HepG2 (cell line): Measurements from ENCODE around the gene RAB3A. TPM values are rescaled to one million over a fixed set of nuclear protein-coding genes. Genes with fewer than 3 reads are reported as not detected.
A peak's percentile ranks its signal among the peaks of the same experiment; 100 is the strongest.

Experiments used
- EHMT2 ChIP-seq: fragments of 200-600 bp; sonication (generic); IDR thresholded peaks from 2 replicates; pipeline ENCODE4 v1.7.0; 2017; ENCODE audit warnings: antibody characterized with exemption, low read depth, low read length, borderline replicate concordance
- KAT8 ChIP-seq: IDR thresholded peaks from 2 replicates; pipeline ENCODE4 v1.6.1; 2016; ENCODE audit warnings: missing genetic modification reagents, missing compliant biosample characterization
- KLF6 ChIP-seq: IDR thresholded peaks from 2 replicates; pipeline ENCODE4 v1.8.0; 2016; ENCODE audit warnings: missing biosample characterization, missing genetic modification reagents
- MED1 ChIP-seq: sonication (generic); formaldehyde crosslinking; IDR thresholded peaks from 2 replicates; pipeline ENCODE4 v1.4.0; 2020; ENCODE audit warnings: missing genetic modification reagents
- MED13 ChIP-seq: sonication (generic); formaldehyde crosslinking; IDR thresholded peaks from 2 replicates; pipeline ENCODE4 v1.5.0; 2020; ENCODE audit warnings: missing genetic modification reagents
- MXD4 ChIP-seq: IDR thresholded peaks from 2 replicates; pipeline ENCODE4 v1.6.1; 2016; ENCODE audit warnings: mild to moderate bottlenecking, missing biosample characterization, missing genetic modification reagents
- SAFB2 ChIP-seq: sonication (generic); formaldehyde crosslinking; IDR thresholded peaks from 2 replicates; pipeline ENCODE4 v1.5.1; 2020; ENCODE audit warnings: missing genetic modification reagents, low read depth, mild to moderate bottlenecking, borderline replicate concordance
- SMAD9 ChIP-seq: sonication (generic); formaldehyde crosslinking; IDR thresholded peaks from 2 replicates; pipeline ENCODE4 v1.5.1; 2020; ENCODE audit warnings: mild to moderate bottlenecking, missing genetic modification reagents
- SNAPC5 ChIP-seq: sonication (generic); formaldehyde crosslinking; IDR thresholded peaks from 2 replicates; pipeline ENCODE4 v1.8.1; 2023; ENCODE audit warnings: mild to moderate bottlenecking, missing genetic modification reagents, borderline replicate concordance
- TERF1 ChIP-seq: sonication (generic); formaldehyde crosslinking; IDR thresholded peaks from 2 replicates; pipeline ENCODE4 v1.8.0; 2022; ENCODE audit warnings: mild to moderate bottlenecking, missing genetic modification reagents, moderate library complexity
- THYN1 ChIP-seq: sonication (generic); formaldehyde crosslinking; IDR thresholded peaks from 2 replicates; pipeline ENCODE4 v1.8.1; 2023; ENCODE audit warnings: low read depth, mild to moderate bottlenecking, moderate library complexity, missing genetic modification reagents, borderline replicate concordance
- XBP1 ChIP-seq: sonication (generic); formaldehyde crosslinking; IDR thresholded peaks from 2 replicates; pipeline ENCODE4 v1.5.0; 2020; ENCODE audit warnings: missing genetic modification reagents
- ZBTB10 ChIP-seq: sonication (generic); formaldehyde crosslinking; IDR thresholded peaks from 2 replicates; pipeline ENCODE4 v1.4.0; 2020; ENCODE audit warnings: missing genetic modification reagents, borderline replicate concordance
- ZNF121 ChIP-seq: sonication (generic); formaldehyde crosslinking; IDR thresholded peaks from 2 replicates; pipeline ENCODE4 v1.5.0; 2020; ENCODE audit warnings: mild to moderate bottlenecking, missing genetic modification reagents
- ZNF138 ChIP-seq: sonication (generic); formaldehyde crosslinking; IDR thresholded peaks from 2 replicates; pipeline ENCODE4 v1.5.0; 2020; ENCODE audit warnings: mild to moderate bottlenecking, low read depth, missing genetic modification reagents
- ZNF224 ChIP-seq: sonication (generic); formaldehyde crosslinking; IDR thresholded peaks from 2 replicates; pipeline ENCODE4 v1.5.0; 2020; ENCODE audit warnings: mild to moderate bottlenecking, missing genetic modification reagents
- ZNF256 ChIP-seq: sonication (generic); formaldehyde crosslinking; conservative IDR thresholded peaks from 2 replicates; pipeline ENCODE4 v1.4.0; 2020; ENCODE audit warnings: missing genetic modification reagents
- ZNF280D ChIP-seq: sonication (generic); formaldehyde crosslinking; IDR thresholded peaks from 2 replicates; pipeline ENCODE4 v1.5.1; 2020; ENCODE audit warnings: mild to moderate bottlenecking, missing genetic modification reagents
- ZNF709 ChIP-seq: sonication (generic); formaldehyde crosslinking; IDR thresholded peaks from 2 replicates; pipeline ENCODE4 v1.5.0; 2020; ENCODE audit warnings: mild to moderate bottlenecking, missing genetic modification reagents
- ZNF788 ChIP-seq: sonication (generic); formaldehyde crosslinking; IDR thresholded peaks from 2 replicates; pipeline ENCODE4 v1.5.0; 2020; ENCODE audit warnings: mild to moderate bottlenecking, missing genetic modification reagents, borderline replicate concordance
- ZNF83 ChIP-seq: sonication (generic); formaldehyde crosslinking; IDR thresholded peaks from 2 replicates; pipeline ENCODE4 v1.4.0; 2020; ENCODE audit warnings: missing genetic modification reagents, mild to moderate bottlenecking, borderline replicate concordance
- polyA plus RNA-seq, 8 experiments: library from polyadenylated mRNA; depleted of rRNA in 3 of 8; stranded (reverse) in 7 of 8; unstranded in 1 of 8; fragments of >200 nt; fragmentation: Illumina TruSeq in 4 of 8; extraction: Trizol in 4 of 8; gene quantifications; 2 replicates each; pipeline versions ENCODE4 v1.2.1 to v1.2.3, GENCODE V29; 2011 to 2016; ENCODE audit warnings: low read depth in 4 of 8, missing spikeins in 1 of 8, mixed read lengths in 1 of 8; ENCODE audit not compliant: insufficient read depth in 1 of 8
- total RNA-seq, 5 experiments: library from RNA; depleted of rRNA; stranded (reverse); fragments of >200 nt; fragmentation: Illumina TruSeq; extraction: Trizol; gene quantifications; 2 replicates each; pipeline ENCODE4 v1.2.3, GENCODE V29; 2016; ENCODE audit warnings: low read depth in 1 of 5

Gene RAB3A
- total and polyA plus RNA-seq, 2 of the 13 experiments (the other 11 are each of a cell fraction or from before 2014, with no cell fraction given), result 0.58 to 0.98 TPM

GRCh38 chr19:18173572-18174288, 30.1 kb downstream of the RAB3A start, which contains the start of gene IFI30 (continued):
- TF ChIP-seq ZNF788 (CRISPR knock-in tag) (peak; percentile 39; the same call in 1 of the 2 replicates), MXD4 (CRISPR knock-in tag) (no peak), TERF1 (0 out of 2 replicates have a peak, but pooled peaks have one; percentile 43), SMAD9 (CRISPR knock-in tag) (0 out of 2 replicates have a peak, but pooled peaks have one; percentile 26), ZNF224 (peak; percentile 69; the same call in 1 of the 2 replicates), EHMT2 (no peak), ZNF121 (CRISPR knock-in tag) (0 out of 2 replicates have a peak, but pooled peaks have one; percentile 21), ZNF256 (0 out of 2 replicates have a peak, but pooled peaks have one; percentile 55), THYN1 (CRISPR knock-in tag) (0 out of 2 replicates have a peak, but pooled peaks have one; percentile 3), SAFB2 (CRISPR knock-in tag) (no peak; the same call in 1 of the 2 replicates), KAT8 (CRISPR knock-in tag) (no peak), ZNF83 (no peak), ZNF138 (CRISPR knock-in tag) (no peak), ZNF709 (no peak), MED13 (peak; percentile 75), KLF6 (CRISPR knock-in tag) (0 out of 2 replicates have a peak, but pooled peaks have one; percentile 22), SNAPC5 (CRISPR knock-in tag) (no peak), MED1 (CRISPR knock-in tag) (peak; percentile 56), ZBTB10 (0 out of 2 replicates have a peak, but pooled peaks have one; percentile 43), ZNF280D (CRISPR knock-in tag) (no peak), XBP1 (CRISPR knock-in tag) (no peak)
